ENCODE data around the gene NPC1L1. TPM values are rescaled to one million over a fixed set of nuclear protein-coding genes. Genes with fewer than 3 reads are reported as not detected.
A peak's percentile ranks its signal among the peaks of the same experiment; 100 is the strongest.
"Not testable (repeated sequence)": the region's sequence is repeated elsewhere in the genome, so short reads cannot be mapped to it uniquely, and the experiment has no call there.

NPC1L1 gene
- total RNA-seq, 2 experiments from 2014 or later = 0.13 TPM; not detected in 1

- no peak overlapping the region for H2AFZ ChIP-seq (ENCODE audit: low read length)
- POLR2A ChIA-PET = interaction anchor here (1.0 kb wide), 1 partner anchor 10 kb away, joined by 6 read pairs; the partner anchor contains the start of gene DDX56
- CTCF ChIA-PET (ENCODE audit: unreplicated experiment) = no interaction called here
- no peak for DNase-seq (ENCODE audit: low spot score)
- no peaks in the 10 kb centered on the region; the same call in 1 of the 2 replicates for H4K20me1 ChIP-seq (ENCODE audit: insufficient read depth, low read length)
- H3K4me1 ChIP-seq (ENCODE audit: insufficient read depth, low read length, poor library complexity, severe bottlenecking) = no peaks in the 10 kb centered on the region
- no peak overlapping the region for H3K4me2 ChIP-seq (ENCODE audit: low read length)
- no peaks in the 10 kb centered on the region for H3K9me3 ChIP-seq (ENCODE audit: low read length)
- BruUV-seq (replicated peaks) = no TSS peak
- no peak overlapping the region for H3K27ac ChIP-seq (ENCODE audit: low read depth, low read length, poor library complexity, severe bottlenecking)
- no peaks in the 10 kb centered on the region for H3K9me2 ChIP-seq (ENCODE audit: insufficient read depth, low read length)
- no peak for TF ChIP-seq EZH2phosphoT487 (IDR thresholded peaks at IDR 0.05; ENCODE audit: borderline replicate concordance, low read depth, low read length)
- no peak for TF ChIP-seq CTCF (conservative IDR thresholded peaks at IDR 0.05; ENCODE audit: low read length)
- H3K36me3 ChIP-seq (ENCODE audit: insufficient read depth, low read length) = peaks cover 48% of the 10 kb centered on the region
- intact Hi-C loops (cut with micrococcal nuclease; ENCODE audit: unreplicated experiment) = no loop called here
- no peak overlapping the region for H3K4me3 ChIP-seq (ENCODE audit: low read depth, low read length, poor library complexity, severe bottlenecking)
- no peaks in the 10 kb centered on the region for H3K79me2 ChIP-seq (ENCODE audit: insufficient read depth, low read depth, low read length)
Measured at GRCh38 chr7:44563171-44563679, 22.1 kb upstream of the NPC1L1 start.

- CTCF ChIA-PET (ENCODE audit: unreplicated experiment); H3K4me2 ChIP-seq (ENCODE audit: low read length): not testable (repeated sequence)
Measured at GRCh38 chr7:44562622-44562962, 21.5 kb upstream of the NPC1L1 start.

GRCh38 chr7:44561962-44562621 is 21.0 kb upstream of the NPC1L1 start:
- ChIA-PET CTCF (ENCODE audit: unreplicated experiment) (interaction anchor here (0.6 kb wide), 1 partner anchor 272 kb away, joined by 3 read pairs; no protein-coding TSS in a partner anchor), POLR2A (interaction anchor here (2.0 kb wide), 1 partner anchor 12 kb away, joined by 4 read pairs; the partner anchor contains the start of gene DDX56)
- Histone ChIP-seq H3K4me3 (ENCODE audit: low read depth, low read length, poor library complexity, severe bottlenecking) (no peak overlapping the region), H3K27ac (ENCODE audit: low read depth, low read length, poor library complexity, severe bottlenecking) (no peak overlapping the region), H3K9me2 (ENCODE audit: insufficient read depth, low read length) (no peaks in the 10 kb centered on the region), H4K20me1 (ENCODE audit: insufficient read depth, low read length) (no peaks in the 10 kb centered on the region; the same call in 1 of the 2 replicates), H3K4me1 (ENCODE audit: insufficient read depth, low read length, poor library complexity, severe bottlenecking) (no peaks in the 10 kb centered on the region), H2AFZ (ENCODE audit: low read length) (no peak overlapping the region), H3K36me3 (ENCODE audit: insufficient read depth, low read length) (peaks cover 36% of the 10 kb centered on the region), H3K79me2 (ENCODE audit: insufficient read depth, low read depth, low read length) (no peaks in the 10 kb centered on the region), H3K4me2 (ENCODE audit: low read length) (no peak overlapping the region), H3K9me3 (ENCODE audit: low read length) (no peaks in the 10 kb centered on the region)
- no peak for TF ChIP-seq EZH2phosphoT487 (IDR thresholded peaks at IDR 0.05; ENCODE audit: borderline replicate concordance, low read depth, low read length)
- intact Hi-C loops (cut with micrococcal nuclease; ENCODE audit: unreplicated experiment) = no loop called here
- no peak for DNase-seq (ENCODE audit: low spot score)
- no TSS peak for BruUV-seq (replicated peaks)

More at GRCh38 chr7:44562622-44562962, 21.5 kb upstream of the NPC1L1 start:
- H3K79me2 ChIP-seq (ENCODE audit: insufficient read depth, low read depth, low read length); H2AFZ ChIP-seq (ENCODE audit: low read length); H3K9me3 ChIP-seq (ENCODE audit: low read length); H3K4me1 ChIP-seq (ENCODE audit: insufficient read depth, low read length, poor library complexity, severe bottlenecking); H4K20me1 ChIP-seq (ENCODE audit: insufficient read depth, low read length); DNase-seq (ENCODE audit: low spot score); intact Hi-C loops (cut with micrococcal nuclease; ENCODE audit: unreplicated experiment); H3K9me2 ChIP-seq (ENCODE audit: insufficient read depth, low read length); H3K27ac ChIP-seq (ENCODE audit: low read depth, low read length, poor library complexity, severe bottlenecking); H3K4me3 ChIP-seq (ENCODE audit: low read depth, low read length, poor library complexity, severe bottlenecking): not testable (repeated sequence)
- TSS peak; percentile 49 for BruUV-seq (replicated peaks)
- H3K36me3 ChIP-seq (ENCODE audit: insufficient read depth, low read length) = peaks cover 41% of the 10 kb centered on the region
- POLR2A ChIA-PET = interaction anchor here (2.0 kb wide), 1 partner anchor 11 kb away, joined by 4 read pairs; the partner anchor contains the start of gene DDX56

All from OCI-LY7 (cell line).